B cell (primary cell): ENCODE results near the gene SNX14. TPM values are rescaled to one million over a fixed set of nuclear protein-coding genes. Genes with fewer than 3 reads are reported as not detected.

Experiments used
- ATAC-seq: fragments of 200-7000 bp; cut with Tn5 transposase; one replicate; pipeline ENCODE4 v1.10.0; 2021; ENCODE audit warnings: low read depth, mild to moderate bottlenecking, moderate number of reproducible peaks, moderate library complexity
- CTCF ChIA-PET: fragments of 350-600 bp; sonication (Branson Sonifier 250); formaldehyde crosslinking; loops from one replicate; lab custom pipeline; 2021; ENCODE audit warnings: antibody characterized with exemption, inconsistent platforms; lab: Charles Lee
- POLR2A ChIA-PET: fragments of 350-600 bp; sonication (Branson Sonifier 250); formaldehyde crosslinking; loops from one replicate; lab custom pipeline; 2021; ENCODE audit warnings: antibody characterized with exemption; lab: Charles Lee
- DNase-seq: peaks from one replicate; pipeline ENCODE4 v3.0.0; 2013
- H2AFZ ChIP-seq: 2 replicates; pipeline ENCODE4 v1.6.1; 2012; ENCODE audit warnings: mild to moderate bottlenecking, low read depth, low read length; ENCODE audit not compliant: insufficient read depth, poor library complexity, severe bottlenecking
- H3K27ac ChIP-seq, 2 donors: 1 replicate in 1 of 2; 2 replicates in 1 of 2; pipeline ENCODE4 v1.5.1; 2012 to 2013; ENCODE audit warnings: low read length in 2 of 2, mild to moderate bottlenecking in 2 of 2, moderate library complexity in 1 of 2
- H3K27me3 ChIP-seq, 4 experiments: fragments of 200-600 bp in 1 of 4; sonication (generic) in 1 of 4; replicated peaks in 1 of 4; 1 replicate in 2 of 4; 2 replicates in 2 of 4; pipeline versions ENCODE4 v1.6.1 to v1.7.0; 2013 to 2016; ENCODE audit warnings: low read length in 3 of 4, mild to moderate bottlenecking in 2 of 4, mixed read lengths in 1 of 4, moderate library complexity in 1 of 4; ENCODE audit not compliant: insufficient read depth in 4 of 4, control insufficient read depth in 3 of 4; ENCODE audit errors: control extremely low read depth in 1 of 4
- H3K36me3 ChIP-seq, 2 experiments: replicated peaks in 1 of 2; 1 replicate in 1 of 2; 2 replicates in 1 of 2; pipeline versions ENCODE4 v1.6.1 to v1.7.1; 2013; ENCODE audit warnings: low read length in 1 of 2; ENCODE audit not compliant: insufficient read depth in 2 of 2, control insufficient read depth in 1 of 2; ENCODE audit errors: control extremely low read depth in 1 of 2, extremely low read depth in 1 of 2
- H3K4me1 ChIP-seq, 2 donors: fragments of 200-600 bp in 1 of 2; sonication (generic) in 1 of 2; 1 replicate in 1 of 2; 2 replicates in 1 of 2; pipeline versions ENCODE4 v1.5.1 to v1.6.1; 2013 to 2017; ENCODE audit warnings: low read length in 2 of 2; ENCODE audit not compliant: control insufficient read depth in 2 of 2, insufficient read depth in 2 of 2
- H3K4me2 ChIP-seq: replicated peaks from 2 replicates; pipeline ENCODE3; 2012; ENCODE audit warnings: mild to moderate bottlenecking, low read depth, low read length; ENCODE audit not compliant: poor library complexity, severe bottlenecking
- H3K4me3 ChIP-seq, 5 experiments: fragments of 200-600 bp in 1 of 5; sonication (generic) in 1 of 5; 1 replicate in 3 of 5; 2 replicates in 2 of 5; pipeline versions ENCODE4 v1.5.1 to v1.7.0; 2011 to 2016; ENCODE audit warnings: low read length in 4 of 5, mild to moderate bottlenecking in 4 of 5, low read depth in 2 of 5, control low read depth in 1 of 5, moderate library complexity in 1 of 5; ENCODE audit not compliant: insufficient read depth in 1 of 5; ENCODE audit errors: control extremely low read depth in 1 of 5, extremely low read depth in 1 of 5
- H3K79me2 ChIP-seq: fragments of 200-600 bp; sonication (generic); one replicate; pipeline ENCODE4 v1.6.0; 2016; ENCODE audit warnings: low read length; ENCODE audit not compliant: control insufficient read depth, insufficient read depth
- H3K9ac ChIP-seq: fragments of 200-600 bp; sonication (generic); 2 replicates; pipeline ENCODE4 v1.6.1; 2017; ENCODE audit warnings: mild to moderate bottlenecking, low read length, moderate library complexity
- H3K9me3 ChIP-seq, 3 donors: one replicate each; pipeline versions ENCODE4 v1.6.1 to v1.7.1; 2013; ENCODE audit warnings: low read length in 2 of 3; ENCODE audit not compliant: control insufficient read depth in 2 of 3, insufficient read depth in 1 of 3; ENCODE audit errors: control extremely low read depth in 1 of 3
- H4K20me1 ChIP-seq: 2 replicates; pipeline ENCODE4 v1.6.0; 2012; ENCODE audit warnings: mild to moderate bottlenecking, low read length; ENCODE audit not compliant: insufficient read depth, control insufficient read depth, poor library complexity, severe bottlenecking
- H3K27ac Mint-ChIP-seq: one replicate; pipeline ENCODE4 v1.8.0; 2021; ENCODE audit warnings: mixed read lengths
- H3K27me3 Mint-ChIP-seq: one replicate; pipeline ENCODE4 v1.8.0; 2021; ENCODE audit warnings: mixed read lengths
- H3K4me1 Mint-ChIP-seq: one replicate; pipeline ENCODE4 v1.8.0; 2021; ENCODE audit warnings: mixed read lengths
- H3K4me3 Mint-ChIP-seq: one replicate; pipeline ENCODE4 v1.8.0; 2021; ENCODE audit warnings: mixed read lengths
- H3K9me3 Mint-ChIP-seq: one replicate; pipeline ENCODE4 v1.8.0; 2022; ENCODE audit warnings: mixed read lengths; ENCODE audit not compliant: insufficient read depth
- EZH2 ChIP-seq: IDR thresholded peaks from 2 replicates; pipeline ENCODE4 v1.6.1; 2012; ENCODE audit warnings: borderline replicate concordance, low read depth, mild to moderate bottlenecking, moderate library complexity, low read length; ENCODE audit not compliant: insufficient read depth, poor library complexity, severe bottlenecking
- WGBS: methylation state at CpG from one replicate; pipeline ENCODE4 v1.1.5; 2013; ENCODE audit warnings: missing lambda C conversion rate; ENCODE audit not compliant: insufficient coverage; 5-methylcytosine and 5-hydroxymethylcytosine counted together
- intact Hi-C: fragments of 100-400 bp; cut with micrococcal nuclease; formaldehyde crosslinking; loops from one replicate; pipeline ENCODE4 v1.10.0; 2022
- polyA plus RNA-seq: library from polyadenylated mRNA; depleted of rRNA; stranded (reverse); fragments of >200 nt; gene quantifications from 2 replicates; pipeline ENCODE4 v1.2.3, GENCODE V29; 2012
- total RNA-seq, 2 donors: library from RNA; stranded (reverse); fragments of 120-200 nt in 1 of 2; gene quantifications; 1 replicate in 1 of 2; 2 replicates in 1 of 2; pipeline versions ENCODE4 v1.2.3 to v1.2.4, GENCODE V29; 2013 to 2022
- TF ChIP-seq, protein P1 (sequence below): fragments of 200-600 bp; IDR thresholded peaks from one replicate; pipeline ENCODE4 v1.8.0; 2022; ENCODE audit warnings: antibody characterized with exemption, mild to moderate bottlenecking

Gene SNX14
- total and polyA plus RNA-seq, 2 donors (not counting 1 experiment from before 2014, with no cell fraction given) = 36.9 to 80.0 TPM

- intact Hi-C loops = no loop called here
- Histone ChIP-seq H3K9ac (no peak overlapping the region), H3K27me3 (no peaks in the 10 kb centered on the region), H3K27ac (no peak overlapping the region), H3K4me2 (no peak overlapping the region), H3K79me2 (peaks cover 95% of the 10 kb centered on the region), H3K9me3 (peaks cover 0 to 7% (median 0%) of the 10 kb centered on the region in 3 donors), H3K4me3 (no peak overlapping the region), H2AFZ (no peak overlapping the region), H3K4me1 (no peaks in the 10 kb centered on the region), H3K36me3 (peaks cover 0 to 8% of the 10 kb centered on the region in 2 experiments), H4K20me1 (peaks cover 62% of the 10 kb centered on the region)
- 98% methylated on average over 4 of the region's 5 CpGs for WGBS
- Mint-ChIP-seq H3K4me3 (no peak overlapping the region), H3K4me1 (peaks cover 29% of the 10 kb centered on the region), H3K27me3 (no peaks in the 10 kb centered on the region), H3K27ac (no peak overlapping the region), H3K9me3 (peaks cover 9% of the 10 kb centered on the region)
- TF ChIP-seq, protein P1, sequence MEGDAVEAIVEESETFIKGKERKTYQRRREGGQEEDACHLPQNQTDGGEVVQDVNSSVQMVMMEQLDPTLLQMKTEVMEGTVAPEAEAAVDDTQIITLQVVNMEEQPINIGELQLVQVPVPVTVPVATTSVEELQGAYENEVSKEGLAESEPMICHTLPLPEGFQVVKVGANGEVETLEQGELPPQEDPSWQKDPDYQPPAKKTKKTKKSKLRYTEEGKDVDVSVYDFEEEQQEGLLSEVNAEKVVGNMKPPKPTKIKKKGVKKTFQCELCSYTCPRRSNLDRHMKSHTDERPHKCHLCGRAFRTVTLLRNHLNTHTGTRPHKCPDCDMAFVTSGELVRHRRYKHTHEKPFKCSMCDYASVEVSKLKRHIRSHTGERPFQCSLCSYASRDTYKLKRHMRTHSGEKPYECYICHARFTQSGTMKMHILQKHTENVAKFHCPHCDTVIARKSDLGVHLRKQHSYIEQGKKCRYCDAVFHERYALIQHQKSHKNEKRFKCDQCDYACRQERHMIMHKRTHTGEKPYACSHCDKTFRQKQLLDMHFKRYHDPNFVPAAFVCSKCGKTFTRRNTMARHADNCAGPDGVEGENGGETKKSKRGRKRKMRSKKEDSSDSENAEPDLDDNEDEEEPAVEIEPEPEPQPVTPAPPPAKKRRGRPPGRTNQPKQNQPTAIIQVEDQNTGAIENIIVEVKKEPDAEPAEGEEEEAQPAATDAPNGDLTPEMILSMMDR = no peak
- TF ChIP-seq EZH2 = no peak
- ChIA-PET POLR2A (no interaction called here), CTCF (interaction anchor here (0.6 kb wide), 1 partner anchor 39 kb away, joined by 4 read pairs; no protein-coding TSS in a partner anchor)
- ATAC-seq (no peak), DNase-seq (no peak)
Observed at GRCh38 chr6:85580118-85580877, 13.4 kb downstream of the SNX14 start.

DNA sequence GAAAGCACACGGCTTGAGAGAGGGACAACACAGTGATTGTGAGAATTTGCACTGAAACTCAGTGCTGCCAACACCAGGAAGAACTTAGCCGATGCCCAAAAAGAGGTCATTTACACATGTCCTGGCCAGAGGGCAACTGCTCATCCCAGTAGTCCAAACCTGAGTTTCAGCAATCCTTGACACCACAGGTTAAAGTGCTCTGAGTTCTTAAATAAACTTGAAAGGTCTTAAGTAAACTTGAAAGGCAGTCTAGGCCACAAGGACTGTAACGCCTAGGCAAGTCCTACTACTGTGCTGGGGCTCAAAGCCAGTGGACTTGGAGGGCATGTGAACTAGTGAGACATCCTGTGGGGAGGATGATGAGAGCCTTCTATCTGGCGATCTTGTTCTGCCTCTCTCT, 14.1 kb downstream of the SNX14 start:
- peaks cover 62% of the 10 kb centered on the region for H4K20me1 ChIP-seq
- H3K27ac ChIP-seq = no peak overlapping the region
- Mint-ChIP-seq H3K9me3 (peaks cover 7% of the 10 kb centered on the region), H3K27ac (no peak overlapping the region), H3K27me3 (no peaks in the 10 kb centered on the region), H3K4me1 (peaks cover 29% of the 10 kb centered on the region), H3K4me3 (no peak overlapping the region)
- ChIA-PET POLR2A (no interaction called here), CTCF (interaction anchor here (0.6 kb wide), 1 partner anchor 38 kb away, joined by 4 read pairs; no protein-coding TSS in a partner anchor)
- intact Hi-C loops = no loop called here
- no peak overlapping the region for H3K4me3 ChIP-seq
- DNase-seq (no peak), ATAC-seq (no peak)
- TF ChIP-seq, protein P1 = no peak
- no peak for TF ChIP-seq EZH2
- WGBS = 94% methylated on average over 3 of the region's 4 CpGs
- H3K79me2 ChIP-seq = peaks cover 92% of the 10 kb centered on the region
- no peaks in the 10 kb centered on the region for H3K27me3 ChIP-seq
- H3K9me3 ChIP-seq = peaks cover 0 to 7% (median 0%) of the 10 kb centered on the region in 3 donors
- H3K4me1 ChIP-seq = no peaks in the 10 kb centered on the region
- no peak overlapping the region for H3K9ac ChIP-seq
- no peak overlapping the region for H2AFZ ChIP-seq
- no peak overlapping the region for H3K4me2 ChIP-seq
- H3K36me3 ChIP-seq = peaks cover 0 to 8% of the 10 kb centered on the region in 2 experiments
